IMR-90 (cell line): Measurements from ENCODE around the gene AHNAK2. TPM values are rescaled to one million over a fixed set of nuclear protein-coding genes. Genes with fewer than 3 reads are reported as not detected.
A peak's percentile ranks its signal among the peaks of the same experiment; 100 is the strongest.

Source experiments
- ATAC-seq: fragments of 200-7000 bp; cut with Tn5 transposase; 2 replicates; pipeline ENCODE4 v1.9.1; 2020; ENCODE audit warnings: low read depth, mild to moderate bottlenecking, moderate library complexity
- BruUV-seq: library from RNA; stranded (reverse); fragments of 400-500 nt; replicated peaks from 2 replicates; lab custom pipeline; 2021; lab: Mats Ljungman, UMichigan
- CTCF ChIA-PET: fragments of 300-600 bp; formaldehyde crosslinking; extraction: SDS; loops from one replicate; lab custom pipeline; 2021; ENCODE audit warnings: antibody characterized with exemption; lab: Yijun Ruan, JAX
- POLR2A ChIA-PET: fragments of 300-600 bp; sonication (Branson Sonifier 250); formaldehyde crosslinking; loops from one replicate; lab custom pipeline; 2022; ENCODE audit warnings: antibody characterized with exemption; ENCODE audit not compliant: unreplicated experiment; lab: Charles Lee
- DNase-seq: peaks from one replicate; pipeline ENCODE4 v3.0.0; 2013
- H2AFZ ChIP-seq: replicated peaks from 2 replicates; pipeline ENCODE3; 2013; ENCODE audit warnings: low read length, mild to moderate bottlenecking; ENCODE audit not compliant: poor library complexity
- H2AK5ac ChIP-seq: 2 replicates; pipeline ENCODE4 v1.6.1; 2013; ENCODE audit warnings: low read depth, low read length, inconsistent platforms
- H2AK9ac ChIP-seq: replicated peaks from 2 replicates; pipeline ENCODE3; 2013; ENCODE audit warnings: mild to moderate bottlenecking, low read depth, low read length, moderate library complexity; ENCODE audit not compliant: poor library complexity
- H2BK120ac ChIP-seq: 2 replicates; pipeline ENCODE4 v1.6.1; 2013; ENCODE audit warnings: low read depth, low read length, inconsistent platforms
- H2BK15ac ChIP-seq: 3 replicates; pipeline ENCODE4 v1.6.1; 2013; ENCODE audit warnings: low read depth, low read length, inconsistent platforms
- H2BK20ac ChIP-seq: 2 replicates; pipeline ENCODE4 v1.6.1; 2013; ENCODE audit warnings: low read depth, mild to moderate bottlenecking, inconsistent platforms, low read length, moderate library complexity
- H2BK5ac ChIP-seq: 2 replicates; pipeline ENCODE4 v1.6.1; 2013; ENCODE audit warnings: mild to moderate bottlenecking, low read depth, low read length, inconsistent platforms; ENCODE audit not compliant: poor library complexity, severe bottlenecking
- H3K14ac ChIP-seq: replicated peaks from 2 replicates; pipeline ENCODE4 v1.6.1; 2013; ENCODE audit warnings: low read depth, low read length, inconsistent platforms
- H3K18ac ChIP-seq: 2 replicates; pipeline ENCODE4 v1.6.1; 2013; ENCODE audit warnings: low read depth, low read length, control low read depth
- H3K23ac ChIP-seq: 2 replicates; pipeline ENCODE4 v1.6.1; 2013; ENCODE audit warnings: low read depth, low read length, inconsistent platforms
- H3K27ac ChIP-seq: 2 replicates; pipeline ENCODE4 v1.5.1; 2013; ENCODE audit warnings: mild to moderate bottlenecking, control low read depth, low read length; ENCODE audit not compliant: insufficient read depth
- H3K27me3 ChIP-seq: 2 replicates; pipeline ENCODE4 v1.6.1; 2013; ENCODE audit warnings: low read length; ENCODE audit not compliant: control insufficient read depth, insufficient read depth
- H3K36me3 ChIP-seq: 2 replicates; pipeline ENCODE4 v1.6.1; 2013; ENCODE audit warnings: low read length, mixed read lengths; ENCODE audit not compliant: control insufficient read depth, insufficient read depth
- H3K4ac ChIP-seq: 2 replicates; pipeline ENCODE4 v1.6.1; 2013; ENCODE audit warnings: low read depth, low read length, inconsistent platforms
- H3K4me1 ChIP-seq: 2 replicates; pipeline ENCODE4 v1.6.1; 2013; ENCODE audit warnings: low read length, mixed read lengths; ENCODE audit not compliant: control insufficient read depth, insufficient read depth
- H3K4me2 ChIP-seq: 2 replicates; pipeline ENCODE4 v1.6.1; 2013; ENCODE audit warnings: low read depth, mild to moderate bottlenecking, control low read depth, low read length, moderate library complexity
- H3K4me3 ChIP-seq: 2 replicates; pipeline ENCODE4 v1.5.1; 2013; ENCODE audit warnings: low read depth, mild to moderate bottlenecking, control low read depth, low read length, moderate library complexity; ENCODE audit not compliant: insufficient read depth
- H3K56ac ChIP-seq: 2 replicates; pipeline ENCODE4 v1.6.1; 2013; ENCODE audit warnings: low read length, inconsistent platforms; ENCODE audit not compliant: insufficient read depth; ENCODE audit errors: extremely low read depth
- H3K79me1 ChIP-seq, 2 experiments: 2 replicates each; pipeline ENCODE4 v1.6.1; 2013; ENCODE audit warnings: low read length in 2 of 2, inconsistent platforms in 1 of 2, low read depth in 1 of 2
- H3K9ac ChIP-seq: 2 replicates; pipeline ENCODE4 v1.6.1; 2013; ENCODE audit warnings: low read depth, low read length, control low read depth
- H3K9me1 ChIP-seq: 2 replicates; pipeline ENCODE4 v1.6.1; 2013; ENCODE audit warnings: low read length, inconsistent platforms; ENCODE audit not compliant: insufficient read depth
- H3K9me3 ChIP-seq: 2 replicates; pipeline ENCODE4 v1.6.1; 2013; ENCODE audit warnings: low read length; ENCODE audit not compliant: control insufficient read depth, insufficient read depth
- H4K20me1 ChIP-seq: 2 replicates; pipeline ENCODE4 v1.6.1; 2013; ENCODE audit warnings: low read length, inconsistent platforms; ENCODE audit not compliant: insufficient read depth
- H4K5ac ChIP-seq: 2 replicates; pipeline ENCODE4 v1.6.1; 2013; ENCODE audit warnings: mild to moderate bottlenecking, low read depth, low read length, control low read depth
- H4K8ac ChIP-seq, 2 experiments: 2 replicates each; pipeline ENCODE4 v1.6.1; 2013; ENCODE audit warnings: low read depth in 2 of 2, low read length in 2 of 2, control low read depth in 1 of 2, inconsistent platforms in 1 of 2
- H4K91ac ChIP-seq: 2 replicates; pipeline ENCODE4 v1.6.1; 2013; ENCODE audit warnings: low read depth, low read length, inconsistent platforms; ENCODE audit not compliant: insufficient read depth
- CEBPB ChIP-seq: IDR thresholded peaks from 2 replicates; pipeline ENCODE4 v1.6.1; 2012; ENCODE audit warnings: low read depth, low read length, improper control_type of control experiment
- CTCF ChIP-seq: conservative IDR thresholded peaks from 2 replicates; pipeline ENCODE4 v1.5.1; 2012; ENCODE audit warnings: mild to moderate bottlenecking, low read depth, low read length, improper control_type of control experiment
- ELK1 ChIP-seq: fragments of 150-350 bp; IDR thresholded peaks from 2 replicates; pipeline ENCODE4 v1.6.1; 2016; ENCODE audit warnings: low read depth, mild to moderate bottlenecking, low read length, moderate library complexity, borderline replicate concordance
- FOS ChIP-seq: fragments of 150-350 bp; IDR thresholded peaks from 2 replicates; pipeline ENCODE4 v1.6.1; 2016; ENCODE audit warnings: low read depth, low read length
- MAZ ChIP-seq: IDR thresholded peaks from 2 replicates; pipeline ENCODE4 v1.6.1; 2012; ENCODE audit warnings: low read depth, mild to moderate bottlenecking, low read length, improper control_type of control experiment, moderate library complexity, borderline replicate concordance
- MXI1 ChIP-seq: IDR thresholded peaks from 2 replicates; pipeline ENCODE4 v1.6.1; 2012; ENCODE audit warnings: low read depth, mild to moderate bottlenecking, low read length, moderate library complexity, borderline replicate concordance
- NFE2L2 ChIP-seq: fragments of 150-350 bp; IDR thresholded peaks from 2 replicates; pipeline ENCODE4 v1.6.1; 2016; ENCODE audit warnings: low read depth, mild to moderate bottlenecking, low read length
- POLR2A ChIP-seq: IDR thresholded peaks from 2 replicates; pipeline ENCODE4 v1.6.1; 2012; ENCODE audit warnings: mild to moderate bottlenecking, low read depth, low read length
- RAD21 ChIP-seq: IDR thresholded peaks from 2 replicates; pipeline ENCODE4 v1.6.1; 2012; ENCODE audit warnings: low read length, improper control_type of control experiment
- RFX5 ChIP-seq: IDR thresholded peaks from 2 replicates; pipeline ENCODE4 v1.8.0; 2012; ENCODE audit warnings: low read depth, mild to moderate bottlenecking, low read length, moderate library complexity
- SMC3 ChIP-seq: fragments of 150-350 bp; IDR thresholded peaks from 2 replicates; pipeline ENCODE4 v1.6.1; 2016; ENCODE audit warnings: low read depth, mild to moderate bottlenecking, antibody characterized with exemption, low read length, moderate library complexity
- USF2 ChIP-seq: fragments of 150-350 bp; IDR thresholded peaks from 2 replicates; pipeline ENCODE4 v1.6.1; 2017; ENCODE audit warnings: mild to moderate bottlenecking, antibody characterized with exemption, low read length, low read depth
- WGBS, 2 experiments: methylation state at CpG; one replicate each; pipeline versions ENCODE4 v1.1.5 to v1.1.7; 2013; ENCODE audit warnings: missing lambda C conversion rate in 2 of 2; ENCODE audit not compliant: insufficient read length in 1 of 2; ENCODE audit errors: extremely low coverage in 2 of 2; 5-methylcytosine and 5-hydroxymethylcytosine counted together
- dilution Hi-C: fragments of 300-500 bp; cut with HindIII; formaldehyde crosslinking; loops from one replicate; pipeline ENCODE4 v1.14.3; 2018; ENCODE audit warnings: low sequenced_read_pairs; ENCODE audit not compliant: unreplicated experiment
- in situ Hi-C: fragments of 300-500 bp; cut with MboI; formaldehyde crosslinking; loops from 3 replicates; pipeline ENCODE4 v1.14.3; 2019; ENCODE audit warnings: low sequenced_read_pairs, inconsistent platforms, mixed read lengths
- intact Hi-C: fragments of 100-400 bp; cut with micrococcal nuclease; formaldehyde crosslinking; loops from 2 replicates; pipeline ENCODE4 v1.10.0; 2022
- polyA plus RNA-seq, 3 experiments: library from polyadenylated mRNA; depleted of rRNA; stranded (reverse); fragments of >200 nt; gene quantifications; 2 replicates each; pipeline ENCODE4 v1.2.3, GENCODE V29; 2012; ENCODE audit warnings: low replicate concordance in 1 of 3
- total RNA-seq: library from RNA; depleted of rRNA; stranded (reverse); fragments of >200 nt; gene quantifications from 2 replicates; pipeline ENCODE4 v1.2.3, GENCODE V29; 2012

Gene AHNAK2
- total and polyA plus RNA-seq, 2 of the 4 experiments (the other 2 are of a cell fraction), result 2.6 to 7.9 TPM

- H3K9me3 ChIP-seq, result no peaks in the 10 kb centered on the region
- H4K8ac ChIP-seq, result peak overlapping the region in 1 of 2 experiments; percentile 67; a peak in 1 of 4 replicates
- H3K14ac ChIP-seq, result no peak overlapping the region
- no peaks in the 10 kb centered on the region; the same call in 1 of the 2 replicates for H3K27me3 ChIP-seq
- H3K56ac ChIP-seq, result no peak overlapping the region
- dilution Hi-C loops, result no loop called here
- BruUV-seq, result no TSS peak
- H3K9ac ChIP-seq, result no peak overlapping the region
- peak overlapping the region; percentile 76 for H4K91ac ChIP-seq
- H3K4me3 ChIP-seq, result no peak overlapping the region
- ChIA-PET CTCF (no interaction called here), POLR2A (interaction anchor here (0.7 kb wide), 1 partner anchor 63 kb away, joined by 3 read pairs; no protein-coding TSS in a partner anchor)
- intact Hi-C loops, result no loop called here
- peak overlapping the region; percentile 29; the same call in 2 of the 3 replicates for H2BK15ac ChIP-seq
- no peak for TF ChIP-seq MXI1
- TF ChIP-seq FOS, result no peak
- TF ChIP-seq CTCF, result no peak
- TF ChIP-seq ELK1, result no peak
- no peak for TF ChIP-seq RFX5
- TF ChIP-seq CEBPB, result no peak
- TF ChIP-seq POLR2A, result no peak
- TF ChIP-seq MAZ, result no peak
- no peak for TF ChIP-seq RAD21
- TF ChIP-seq SMC3, result no peak
- no peak for TF ChIP-seq NFE2L2
- TF ChIP-seq USF2, result no peak
- H2BK5ac ChIP-seq, result peak overlapping the region; percentile 55
- in situ Hi-C loops, result no loop called here
- H3K27ac ChIP-seq, result peak overlapping the region; percentile 26; the same call in 1 of the 2 replicates
- peaks cover 10% of the 10 kb centered on the region for H3K9me1 ChIP-seq
- ATAC-seq, result no peak
- H3K23ac ChIP-seq, result no peak overlapping the region
- WGBS, 2 experiments, result no CpG with 5 or more reads among the region's 1 CpG
- peaks cover 9% of the 10 kb centered on the region; the same call in 1 of the 2 replicates for H3K4me1 ChIP-seq
- no peak overlapping the region for H2AFZ ChIP-seq
- peak; percentile 60 for DNase-seq
- H3K18ac ChIP-seq, result peak overlapping the region; percentile 56; the same call in 1 of the 2 replicates
- no peaks in the 10 kb centered on the region for H3K36me3 ChIP-seq
- H4K5ac ChIP-seq, result no peak overlapping the region; the same call in 1 of the 2 replicates
- H2BK20ac ChIP-seq, result peak overlapping the region; percentile 65; the same call in 1 of the 2 replicates
- peak overlapping the region; percentile 42 for H3K4ac ChIP-seq
- no peaks in the 10 kb centered on the region for H4K20me1 ChIP-seq
- H2BK120ac ChIP-seq, result peak overlapping the region; percentile 59; the same call in 1 of the 2 replicates
- no peak overlapping the region for H2AK9ac ChIP-seq
- H2AK5ac ChIP-seq, result peak overlapping the region; percentile 84
- H3K79me1 ChIP-seq, result peaks cover 3 to 9% of the 10 kb centered on the region in 2 experiments; a peak in 2 of 4 replicates
- no peak overlapping the region for H3K4me2 ChIP-seq
Observed at GRCh38 chr14:105026802-105027563, 48.8 kb upstream of the AHNAK2 start.
